Measurements from ENCODE around the gene TBC1D10A.

TBC1D10A gene

DNA sequence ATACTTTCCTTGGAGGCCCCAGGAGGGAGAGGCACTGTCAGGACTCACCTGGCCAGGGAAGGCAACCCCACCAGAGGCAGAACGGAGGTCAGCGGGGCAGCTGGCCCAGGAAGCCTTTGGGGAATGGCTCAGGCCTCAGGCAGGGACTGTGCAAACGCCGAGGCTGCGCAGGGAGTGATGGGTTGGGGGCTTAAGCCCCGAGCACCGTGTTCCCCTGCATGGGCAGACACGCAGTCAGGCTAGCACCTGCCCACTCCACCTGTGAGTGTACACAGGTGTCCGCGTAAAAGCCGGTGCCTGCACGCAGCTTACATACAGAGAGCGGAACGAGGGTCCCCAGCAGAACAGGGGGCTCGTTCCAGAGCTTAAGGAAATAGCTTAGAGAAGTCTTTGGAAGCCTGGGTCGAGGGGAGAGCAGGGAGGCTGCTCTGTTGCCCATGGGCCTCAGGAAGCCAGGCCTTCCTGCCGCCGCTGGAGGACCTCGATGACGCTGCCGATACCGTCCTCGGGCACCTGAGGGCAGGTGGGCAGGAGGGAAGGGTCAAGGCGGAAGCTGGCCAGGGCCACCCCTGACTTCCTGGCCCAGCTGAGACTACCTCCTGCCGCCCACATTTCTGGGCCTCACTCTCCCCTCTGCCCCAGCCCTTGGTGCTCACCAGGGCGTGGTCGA, 41.4 kb downstream of the TBC1D10A start:
- no peak for FAIRE-seq
- TF ChIP-seq, protein P1, sequence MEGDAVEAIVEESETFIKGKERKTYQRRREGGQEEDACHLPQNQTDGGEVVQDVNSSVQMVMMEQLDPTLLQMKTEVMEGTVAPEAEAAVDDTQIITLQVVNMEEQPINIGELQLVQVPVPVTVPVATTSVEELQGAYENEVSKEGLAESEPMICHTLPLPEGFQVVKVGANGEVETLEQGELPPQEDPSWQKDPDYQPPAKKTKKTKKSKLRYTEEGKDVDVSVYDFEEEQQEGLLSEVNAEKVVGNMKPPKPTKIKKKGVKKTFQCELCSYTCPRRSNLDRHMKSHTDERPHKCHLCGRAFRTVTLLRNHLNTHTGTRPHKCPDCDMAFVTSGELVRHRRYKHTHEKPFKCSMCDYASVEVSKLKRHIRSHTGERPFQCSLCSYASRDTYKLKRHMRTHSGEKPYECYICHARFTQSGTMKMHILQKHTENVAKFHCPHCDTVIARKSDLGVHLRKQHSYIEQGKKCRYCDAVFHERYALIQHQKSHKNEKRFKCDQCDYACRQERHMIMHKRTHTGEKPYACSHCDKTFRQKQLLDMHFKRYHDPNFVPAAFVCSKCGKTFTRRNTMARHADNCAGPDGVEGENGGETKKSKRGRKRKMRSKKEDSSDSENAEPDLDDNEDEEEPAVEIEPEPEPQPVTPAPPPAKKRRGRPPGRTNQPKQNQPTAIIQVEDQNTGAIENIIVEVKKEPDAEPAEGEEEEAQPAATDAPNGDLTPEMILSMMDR (IDR thresholded peaks at IDR 0.05; ENCODE audit: insufficient read depth, missing control alignments): no peak
- no peak for DNase-seq (ENCODE audit: insufficient read length, low spot score)

DNA sequence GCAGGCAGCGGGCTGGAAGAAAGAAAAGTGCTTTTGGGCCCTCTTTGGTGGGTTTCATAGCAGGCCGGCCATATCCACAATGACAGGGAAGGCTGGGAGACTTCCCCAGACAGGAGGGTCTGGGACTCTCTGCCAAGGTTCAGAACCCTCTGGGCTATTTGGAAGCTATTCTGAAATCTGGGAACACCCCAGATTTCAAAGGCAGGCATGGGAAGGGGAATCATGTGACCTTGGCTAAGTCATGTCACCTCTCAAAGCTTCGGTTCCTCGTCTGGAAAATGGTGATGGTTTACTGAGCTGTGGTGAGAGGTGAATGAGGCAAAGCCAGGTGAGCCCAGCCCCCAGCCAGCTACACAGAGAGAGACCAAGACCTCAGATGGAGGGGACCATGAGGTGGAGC, 42.1 kb downstream of the TBC1D10A start:
- FAIRE-seq: no peak
- DNase-seq (ENCODE audit: insufficient read length, low spot score): no peak
- TF ChIP-seq, protein P1 (IDR thresholded peaks at IDR 0.05; ENCODE audit: insufficient read depth, missing control alignments): no peak

DNA sequence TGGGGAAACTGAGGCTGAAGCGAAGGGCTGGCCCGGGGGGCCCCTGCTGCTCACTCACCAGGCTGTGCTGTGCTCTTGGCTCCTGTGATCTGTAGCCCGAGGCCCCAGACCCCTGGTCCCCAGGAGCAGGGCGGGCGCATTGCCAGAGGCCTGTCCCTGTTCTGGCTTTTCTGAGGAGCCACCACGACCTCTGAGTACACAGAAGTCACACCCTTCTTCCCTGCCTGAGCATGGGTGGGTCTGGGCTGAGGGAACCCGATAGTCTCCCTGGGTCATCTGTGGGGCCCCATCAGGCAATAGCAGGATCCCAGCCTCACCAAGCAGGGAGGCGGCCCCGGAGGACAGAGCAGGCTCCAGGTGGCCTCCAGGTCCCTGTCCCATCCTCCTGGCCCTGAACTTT, 42.6 kb downstream of the TBC1D10A start:
- FAIRE-seq (no peak), DNase-seq (ENCODE audit: insufficient read length, low spot score) (no peak)
- TF ChIP-seq, protein P1 (IDR thresholded peaks at IDR 0.05; ENCODE audit: insufficient read depth, missing control alignments): no peak

DNA sequence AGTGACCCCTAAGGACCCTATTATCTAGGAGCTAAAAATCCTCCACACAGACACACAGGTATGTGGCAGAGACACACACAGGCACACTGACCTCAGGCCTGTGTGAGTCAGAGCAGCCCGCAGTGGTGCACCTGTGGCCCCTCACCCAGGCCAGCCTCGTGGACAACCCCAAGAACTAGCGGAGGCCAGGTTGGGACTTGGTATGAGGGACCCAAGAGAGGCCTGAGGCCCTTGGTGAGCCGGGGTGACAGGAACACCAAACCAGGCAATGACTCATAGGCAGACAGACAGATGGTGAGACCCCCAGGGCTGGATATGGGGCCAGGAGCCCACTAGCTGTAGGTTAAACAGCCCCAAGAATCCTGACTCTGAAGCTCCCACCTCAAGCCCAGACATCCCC, 43.4 kb downstream of the TBC1D10A start:
- TF ChIP-seq, protein P1 (IDR thresholded peaks at IDR 0.05; ENCODE audit: insufficient read depth, missing control alignments): no peak
- FAIRE-seq (no peak), DNase-seq (ENCODE audit: insufficient read length, low spot score) (no peak)

DNA sequence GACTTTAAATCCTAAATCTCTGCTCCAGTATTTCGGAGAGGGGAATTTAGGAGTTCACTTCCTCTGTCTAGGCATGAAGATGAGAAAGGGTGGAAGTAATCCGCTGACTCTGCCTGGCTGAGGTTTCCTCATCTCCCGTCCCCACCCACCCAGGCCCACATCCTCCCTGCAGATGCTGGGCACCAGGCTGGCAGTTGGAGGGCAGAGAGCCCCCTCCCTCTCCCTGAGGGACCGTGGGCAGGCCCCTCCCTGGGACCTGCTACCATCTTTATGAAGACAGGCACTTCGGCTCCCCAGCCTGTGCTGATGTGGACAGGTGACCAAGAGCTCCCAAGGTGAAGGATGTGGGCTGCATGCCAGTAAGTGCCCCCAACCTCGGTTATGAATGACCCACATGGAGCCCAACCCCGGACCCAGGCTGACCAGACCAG, 44.1 kb downstream of the TBC1D10A start:
- DNase-seq (ENCODE audit: insufficient read length, low spot score) (no peak), FAIRE-seq (no peak)
- TF ChIP-seq, protein P1 (IDR thresholded peaks at IDR 0.05; ENCODE audit: insufficient read depth, missing control alignments): no peak

DNA sequence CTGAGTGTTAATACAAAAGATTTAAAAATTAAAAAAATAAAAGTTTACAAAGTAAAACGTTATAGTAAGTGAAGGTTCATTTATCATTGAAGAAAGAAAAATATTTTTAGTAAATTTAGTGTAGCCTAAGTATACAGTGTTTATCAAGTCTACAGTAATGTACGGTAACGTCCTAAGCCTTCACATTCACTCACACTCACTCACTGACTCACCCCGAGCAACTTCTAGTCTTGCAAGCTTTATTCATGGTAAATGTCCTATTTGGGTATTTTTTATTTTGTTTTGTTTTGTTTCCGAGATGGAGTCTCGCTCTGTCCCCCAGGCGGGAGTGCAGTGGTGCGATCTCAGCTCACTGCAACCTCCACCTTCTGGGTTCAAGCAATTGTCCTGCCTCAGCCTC, 46.2 kb downstream of the TBC1D10A start:
- TF ChIP-seq, protein P1 (IDR thresholded peaks at IDR 0.05; ENCODE audit: insufficient read depth, missing control alignments): no peak
- FAIRE-seq (no peak), DNase-seq (ENCODE audit: insufficient read length, low spot score) (no peak)

DNA sequence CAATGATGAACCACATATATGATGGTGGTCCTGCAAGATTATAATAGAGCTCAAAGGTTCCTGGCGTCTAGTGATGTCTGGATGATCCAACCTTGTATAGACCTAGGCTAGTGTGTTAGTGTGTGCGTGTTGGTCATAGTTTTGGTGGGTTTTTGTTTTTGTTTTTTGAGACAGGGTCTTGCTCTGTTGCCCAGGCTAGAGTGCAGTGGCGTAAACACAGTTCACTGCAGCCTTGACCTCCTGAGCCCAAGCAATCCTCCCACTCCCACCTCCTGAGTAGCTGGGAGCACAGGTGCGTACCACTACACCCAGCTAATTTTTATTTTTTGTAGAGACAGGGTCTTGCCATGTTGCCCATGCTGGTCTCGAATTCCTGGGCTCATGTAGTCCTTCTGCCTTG, 46.8 kb downstream of the TBC1D10A start:
- FAIRE-seq: no peak

More for the DNA sequence above, 46.8 kb downstream of the TBC1D10A start:
- TF ChIP-seq, protein P1 (IDR thresholded peaks at IDR 0.05; ENCODE audit: insufficient read depth, missing control alignments): no peak
- no peak for DNase-seq (ENCODE audit: insufficient read length, low spot score)

Data from D721Med (cell line).